GM23338 (cell line): ENCODE results near the gene UBR2. TPM values are rescaled to one million over a fixed set of nuclear protein-coding genes. Genes with fewer than 3 reads are reported as not detected.
"Not testable (repeated sequence)": the region's sequence is repeated elsewhere in the genome, so short reads cannot be mapped to it uniquely, and the experiment has no call there.

ENCODE experiments used
- ATAC-seq: fragments of 200-7000 bp; cut with Tn5 transposase; 3 replicates; pipeline ENCODE4 v1.9.1; 2020
- DNase-seq: peaks from one replicate; pipeline ENCODE4 v3.0.0-alpha.2; 2015; ENCODE audit warnings: low spot score
- H2AFZ ChIP-seq: fragments of 200-600 bp; sonication (generic); 2 replicates; pipeline ENCODE4 v1.8.0; 2016; ENCODE audit warnings: antibody characterized with exemption, mild to moderate bottlenecking, moderate library complexity
- H3F3A ChIP-seq: fragments of 200-600 bp; sonication (generic); replicated peaks from 2 replicates; pipeline ENCODE4 v1.8.0; 2017; ENCODE audit warnings: antibody characterized with exemption, mixed run types, low read depth
- H3K27ac ChIP-seq: fragments of 200-600 bp; sonication (generic); 2 replicates; pipeline ENCODE4 v1.6.1; 2016; ENCODE audit warnings: low read depth
- H3K27me3 ChIP-seq: fragments of 200-600 bp; sonication (generic); 2 replicates; pipeline ENCODE4 v1.8.0; 2016; ENCODE audit warnings: mild to moderate bottlenecking, mixed run types, moderate library complexity; ENCODE audit not compliant: insufficient read depth
- H3K36me3 ChIP-seq: fragments of 200-600 bp; sonication (generic); 2 replicates; pipeline ENCODE4 v1.8.0; 2016; ENCODE audit warnings: mild to moderate bottlenecking; ENCODE audit not compliant: insufficient read depth
- H3K4me1 ChIP-seq: fragments of 200-600 bp; sonication (generic); 2 replicates; pipeline ENCODE4 v1.8.0; 2016; ENCODE audit warnings: mild to moderate bottlenecking, moderate library complexity; ENCODE audit not compliant: insufficient read depth
- H3K4me2 ChIP-seq: fragments of 200-600 bp; sonication (generic); 2 replicates; pipeline ENCODE4 v1.7.1; 2017; ENCODE audit warnings: mixed run types
- H3K4me3 ChIP-seq: fragments of 200-600 bp; sonication (generic); 2 replicates; pipeline ENCODE4 v1.6.1; 2016; ENCODE audit warnings: mixed run types
- H3K79me2 ChIP-seq: fragments of 200-600 bp; sonication (generic); replicated peaks from 2 replicates; pipeline ENCODE4 v1.8.0; 2017; ENCODE audit warnings: mild to moderate bottlenecking; ENCODE audit not compliant: insufficient read depth
- H3K9me2 ChIP-seq: fragments of 200-600 bp; sonication (generic); 2 replicates; pipeline ENCODE4 v1.8.0; 2017; ENCODE audit not compliant: insufficient read depth
- H4K20me1 ChIP-seq: fragments of 200-600 bp; sonication (generic); replicated peaks from 2 replicates; pipeline ENCODE4 v1.8.0; 2017; ENCODE audit warnings: mild to moderate bottlenecking; ENCODE audit not compliant: insufficient read depth
- H3K27ac Mint-ChIP-seq: 2 replicates; pipeline ENCODE4 v1.8.0; 2020; ENCODE audit warnings: inconsistent platforms, mild to moderate bottlenecking, moderate library complexity, mixed read lengths
- H3K27me3 Mint-ChIP-seq: 3 replicates; pipeline ENCODE4 v1.8.0; 2022; ENCODE audit warnings: low read depth, mild to moderate bottlenecking, moderate library complexity, mixed read lengths, inconsistent platforms; ENCODE audit not compliant: insufficient read depth, poor library complexity
- H3K36me3 Mint-ChIP-seq: 3 replicates; pipeline ENCODE4 v1.8.0; 2021; ENCODE audit warnings: low read depth, mild to moderate bottlenecking, inconsistent platforms, moderate library complexity, mixed read lengths
- H3K4me1 Mint-ChIP-seq: 3 replicates; pipeline ENCODE4 v1.8.0; 2020; ENCODE audit warnings: mild to moderate bottlenecking, inconsistent platforms, mixed read lengths
- H3K4me3 Mint-ChIP-seq: 3 replicates; pipeline ENCODE4 v1.8.0; 2021; ENCODE audit warnings: moderate library complexity, mild to moderate bottlenecking, inconsistent platforms, mixed read lengths
- H3K9me3 Mint-ChIP-seq: 3 replicates; pipeline ENCODE4 v1.8.0; 2020; ENCODE audit warnings: moderate library complexity, mild to moderate bottlenecking, inconsistent platforms, mixed read lengths
- EZH2phosphoT487 ChIP-seq: fragments of 200-600 bp; sonication (generic); IDR thresholded peaks from one replicate; pipeline ENCODE4 v1.8.1; 2018; ENCODE audit warnings: antibody characterized with exemption; ENCODE audit not compliant: unreplicated experiment
- JUNB ChIP-seq: IDR thresholded peaks from one replicate; pipeline ENCODE4 v1.6.1; 2016; ENCODE audit warnings: antibody characterized with exemption; ENCODE audit not compliant: unreplicated experiment
- NANOG ChIP-seq: IDR thresholded peaks from 2 replicates; pipeline ENCODE4 v1.6.1; 2016; ENCODE audit warnings: antibody characterized with exemption, borderline replicate concordance
- POLR2AphosphoS5 ChIP-seq: IDR thresholded peaks from 2 replicates; pipeline ENCODE4 v1.6.1; 2016; ENCODE audit warnings: antibody characterized with exemption, low read depth
- REST ChIP-seq: IDR thresholded peaks from one replicate; pipeline ENCODE4 v1.6.1; 2018; ENCODE audit warnings: antibody characterized with exemption; ENCODE audit not compliant: unreplicated experiment
- ZNF462 ChIP-seq: fragments of 250-450 bp; sonication (Bioruptor Pico); IDR thresholded peaks from 2 replicates; pipeline ENCODE4 v1.5.0; 2020; ENCODE audit warnings: mild to moderate bottlenecking, moderate library complexity
- polyA plus RNA-seq: library from polyadenylated mRNA; unstranded; fragments of >200 nt; fragmentation: Nextera tagmentation; extraction: Ambion mirVana; gene quantifications from 2 replicates; pipeline ENCODE4 v1.2.1, GENCODE V29; 2016
- total RNA-seq: library from RNA; depleted of rRNA; stranded (reverse); fragments of >200 nt; shearing (Covaris generic); gene quantifications from 2 replicates; pipeline ENCODE4 v1.2.3, GENCODE V29; 2014

The UBR2 gene
- total and polyA plus RNA-seq, 2 experiments from 2014 or later: 6.7 to 21.2 TPM

- not testable (repeated sequence) for H3K4me3 Mint-ChIP-seq, H4K20me1 ChIP-seq, H3K4me2 ChIP-seq, H3K36me3 ChIP-seq, H3K4me1 Mint-ChIP-seq, H3K36me3 Mint-ChIP-seq, H3K9me2 ChIP-seq, H3F3A ChIP-seq, H3K4me1 ChIP-seq, H3K27ac Mint-ChIP-seq, ATAC-seq, H3K27ac ChIP-seq, H2AFZ ChIP-seq, H3K9me3 Mint-ChIP-seq, H3K79me2 ChIP-seq, DNase-seq, H3K4me3 ChIP-seq, H3K27me3 ChIP-seq
- H3K27me3 Mint-ChIP-seq: peaks cover 14% of the 10 kb centered on the region
Observed at GRCh38 chr6:42702786-42703185, 139.0 kb downstream of the UBR2 start.

- Mint-ChIP-seq H3K27ac (peak overlapping the region; percentile 75), H3K9me3 (no peaks in the 10 kb centered on the region), H3K27me3 (peaks cover 7% of the 10 kb centered on the region), H3K4me1 (peaks cover 6% of the 10 kb centered on the region), H3K36me3 (no peaks in the 10 kb centered on the region), H3K4me3 (peak overlapping the region; percentile 49; the same call in 2 of the 3 replicates)
- H3K36me3 ChIP-seq: no peaks in the 10 kb centered on the region
- DNase-seq (peak; percentile 77), ATAC-seq (peak; percentile 84)
- H3K79me2 ChIP-seq: no peaks in the 10 kb centered on the region
- H2AFZ ChIP-seq: peak overlapping the region; percentile 100
- peak overlapping the region; percentile 84 for H3K4me2 ChIP-seq
- H3K9me2 ChIP-seq: no peaks in the 10 kb centered on the region
- H3K4me1 ChIP-seq: 0 out of 2 replicates have a peak, but pooled peaks cover 3% of the 10 kb centered on the region
- 0 out of 2 replicates have a peak overlapping the region, but pooled peaks have one; percentile 50 for H3K27ac ChIP-seq
- no peak for TF ChIP-seq JUNB
- TF ChIP-seq POLR2AphosphoS5: peak; percentile 45
- H3F3A ChIP-seq: no peaks in the 10 kb centered on the region
- no peaks in the 10 kb centered on the region for H3K27me3 ChIP-seq
- H4K20me1 ChIP-seq: no peaks in the 10 kb centered on the region
- peak overlapping the region; percentile 50 for H3K4me3 ChIP-seq
Observed at GRCh38 chr6:42704251-42704936, 140.6 kb downstream of the UBR2 start.

- H3K27me3 ChIP-seq: no peaks in the 10 kb centered on the region
- H3K27ac Mint-ChIP-seq: no peak overlapping the region
- peaks cover 7% of the 10 kb centered on the region for H3K27me3 Mint-ChIP-seq
- no peaks in the 10 kb centered on the region for H3K9me3 Mint-ChIP-seq
- peak overlapping the region; percentile 50; the same call in 1 of the 2 replicates for H3K4me3 ChIP-seq
- no peaks in the 10 kb centered on the region for H4K20me1 ChIP-seq
- peak overlapping the region; percentile 84; the same call in 1 of the 2 replicates for H3K4me2 ChIP-seq
- H3K4me1 Mint-ChIP-seq: peaks cover 6% of the 10 kb centered on the region
- no peaks in the 10 kb centered on the region for H3K36me3 ChIP-seq
- H3K36me3 Mint-ChIP-seq: no peaks in the 10 kb centered on the region
- DNase-seq: no peak
- no peak overlapping the region for H3K27ac ChIP-seq
- ATAC-seq: peak; percentile 14
- H3K9me2 ChIP-seq: no peaks in the 10 kb centered on the region
- H3F3A ChIP-seq: no peaks in the 10 kb centered on the region
- no peaks in the 10 kb centered on the region for H3K79me2 ChIP-seq
- H3K4me1 ChIP-seq: 0 out of 2 replicates have a peak, but pooled peaks cover 3% of the 10 kb centered on the region
- no peak overlapping the region for H3K4me3 Mint-ChIP-seq
- H2AFZ ChIP-seq: peak overlapping the region; percentile 100
- no peak for TF ChIP-seq ZNF462 (CRISPR knock-in tag)
- no peak for TF ChIP-seq REST
- TF ChIP-seq EZH2phosphoT487: no peak
- TF ChIP-seq POLR2AphosphoS5: no peak
- no peak for TF ChIP-seq JUNB
- no peak for TF ChIP-seq NANOG
Observed at GRCh38 chr6:42704937-42705374, 141.1 kb downstream of the UBR2 start.
